ENCODE data around the gene PRKD1.

- TF ChIP-seq POLR2A (IDR thresholded peaks at IDR 0.05) (no peak), CTCF (IDR thresholded peaks at IDR 0.05) (no peak)
Observed at GRCh38 chr14:29722831-29723230, 204.8 kb downstream of the PRKD1 start.
